ENCODE measurements around the gene LGMN. TPM values are rescaled to one million over a fixed set of nuclear protein-coding genes. Genes with fewer than 3 reads are reported as not detected.
A peak's percentile ranks its signal among the peaks of the same experiment; 100 is the strongest.

Gene LGMN
- total RNA-seq, 2 experiments from 2014 or later = 0.63 to 1.2 TPM

GRCh38 chr14:92694807-92695206, 53.6 kb downstream of the LGMN start:
- Mint-ChIP-seq H3K4me3 (no peak overlapping the region), H3K27ac (no peak overlapping the region), H3K9me3 (ENCODE audit: low read depth) (no peaks in the 10 kb centered on the region), H3K27me3 (peaks cover 12% of the 10 kb centered on the region), H3K4me1 (peaks cover 10% of the 10 kb centered on the region), H3K36me3 (no peaks in the 10 kb centered on the region)
- DNase-seq (no peak), ATAC-seq (no peak)
- CTCF ChIA-PET = no interaction called here

DNA sequence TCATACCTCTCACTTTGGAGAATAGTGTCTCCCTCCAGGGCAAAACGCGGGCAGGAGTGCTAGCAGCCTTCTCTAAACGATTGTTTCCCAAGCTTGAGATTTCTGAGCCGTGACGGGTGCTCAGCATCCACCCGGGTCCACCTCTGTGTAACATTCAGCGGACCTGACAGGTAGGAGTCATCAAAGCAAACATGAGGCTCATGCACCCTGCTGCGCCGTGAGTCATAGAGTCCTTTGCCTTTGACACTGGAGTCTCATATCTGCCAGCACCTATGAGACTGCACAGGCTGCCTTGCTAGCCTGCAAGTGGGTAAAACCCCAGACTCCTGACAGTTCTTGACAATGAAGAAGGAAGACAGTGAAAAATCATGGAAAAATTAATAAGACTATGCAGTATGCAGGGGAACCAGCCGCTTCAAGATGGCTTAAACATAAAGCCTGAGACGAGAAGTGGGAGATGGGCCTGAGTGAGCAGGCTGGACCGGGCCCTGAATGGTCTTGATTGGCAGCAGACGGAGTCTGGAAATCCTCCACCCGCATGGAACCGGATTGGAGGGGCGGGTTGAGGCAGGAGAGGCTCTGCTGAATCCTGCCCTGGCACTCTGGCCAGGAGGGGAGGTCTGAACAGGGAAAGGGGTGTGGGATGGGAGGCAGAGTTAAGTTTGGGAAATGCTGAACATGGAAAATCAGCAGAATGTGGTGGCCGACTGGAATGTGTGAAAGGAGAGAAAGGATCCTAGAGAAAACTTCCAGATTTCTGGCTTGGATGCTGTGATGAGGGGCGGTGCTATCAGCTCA, 54.2 kb downstream of the LGMN start:
- DNase-seq (no peak), ATAC-seq (no peak)
- H3K4me1 Mint-ChIP-seq = peaks cover 10% of the 10 kb centered on the region
- H3K9me3 Mint-ChIP-seq (ENCODE audit: low read depth) = no peaks in the 10 kb centered on the region
- no peak overlapping the region for H3K27ac Mint-ChIP-seq
- CTCF ChIA-PET = interaction anchor here (1.5 kb wide), 1 partner anchor 13 kb away, joined by 4 read pairs; no protein-coding TSS in a partner anchor
- no peak overlapping the region for H3K4me3 Mint-ChIP-seq
- peaks cover 12% of the 10 kb centered on the region for H3K27me3 Mint-ChIP-seq
- no peaks in the 10 kb centered on the region for H3K36me3 Mint-ChIP-seq

GRCh38 chr14:92692822-92693226, 55.6 kb downstream of the LGMN start:
- H3K4me3 Mint-ChIP-seq = no peak overlapping the region
- peaks cover 10% of the 10 kb centered on the region for H3K4me1 Mint-ChIP-seq
- DNase-seq (no peak), ATAC-seq (no peak)
- H3K27ac Mint-ChIP-seq = no peak overlapping the region
- no peaks in the 10 kb centered on the region for H3K9me3 Mint-ChIP-seq (ENCODE audit: low read depth)
- peaks cover 2% of the 10 kb centered on the region for H3K36me3 Mint-ChIP-seq
- H3K27me3 Mint-ChIP-seq = peaks cover 12% of the 10 kb centered on the region
- CTCF ChIA-PET = interaction anchor here (1.5 kb wide), 1 partner anchor 11 kb away, joined by 4 read pairs; no protein-coding TSS in a partner anchor

DNA sequence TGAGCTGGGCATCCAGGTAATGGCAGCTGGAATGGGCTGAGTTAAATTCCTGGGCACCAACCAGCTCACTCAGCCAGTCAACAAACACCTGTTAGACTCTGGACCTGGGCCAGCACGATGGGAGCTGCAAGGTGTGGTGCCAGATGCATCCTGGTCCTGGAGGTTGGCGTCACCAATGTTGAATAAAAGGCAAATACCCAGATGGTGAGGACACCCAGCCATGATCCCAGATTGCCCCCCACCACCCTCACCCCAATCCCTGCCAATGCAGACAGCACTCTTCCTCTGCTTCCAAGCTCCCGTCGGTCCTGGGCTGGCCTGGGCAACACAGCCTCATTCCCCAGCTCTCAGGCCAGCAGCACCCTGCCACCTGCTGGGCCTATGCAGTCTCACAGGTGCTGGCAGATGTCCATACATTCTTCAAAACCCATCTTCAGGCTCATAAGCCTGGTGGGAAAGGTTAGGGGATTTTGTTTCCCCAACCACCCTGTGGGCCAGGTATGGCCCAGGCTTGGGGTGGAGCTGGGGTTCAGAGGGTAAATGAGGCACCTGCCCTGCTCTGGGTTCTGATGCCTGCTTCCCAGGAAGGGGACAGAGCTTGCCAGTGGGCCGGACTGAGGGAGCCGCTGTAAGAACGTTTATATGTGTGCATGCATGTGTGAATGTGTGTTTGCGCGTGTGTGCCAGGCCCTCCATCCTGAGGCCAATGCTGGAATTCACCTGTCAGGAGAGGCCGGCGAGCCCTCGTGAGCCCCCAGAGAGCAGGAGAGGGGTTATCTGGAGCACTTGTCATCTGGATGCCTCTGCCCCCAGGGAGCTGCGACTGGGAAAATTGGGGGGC, 58.0 kb downstream of the LGMN start:
- no peaks in the 10 kb centered on the region for H3K9me3 Mint-ChIP-seq (ENCODE audit: low read depth)

GRCh38 chr14:92688434-92689375, 59.7 kb downstream of the LGMN start:
- peaks cover 9% of the 10 kb centered on the region for H3K36me3 Mint-ChIP-seq
- CTCF ChIA-PET = interaction anchor here (0.6 to 0.7 kb wide), 2 partner anchors 96 to 708 kb away, joined by 3 read pairs; no protein-coding TSS in a partner anchor

More for the DNA sequence above, 58.0 kb downstream of the LGMN start:
- no peak overlapping the region for H3K4me3 Mint-ChIP-seq
- H3K27me3 Mint-ChIP-seq = no peaks in the 10 kb centered on the region
- H3K27ac Mint-ChIP-seq = peak overlapping the region; percentile 2
- CTCF ChIA-PET = interaction anchor here (0.6 to 1.5 kb wide), 6 partner anchors 9 to 569 kb away, joined by 3 to 7 read pairs (median 4); partner anchors contain the start of genes CPSF2 and NDUFB1
- ATAC-seq (no peak), DNase-seq (no peak)
- H3K4me1 Mint-ChIP-seq = peaks cover 10% of the 10 kb centered on the region
- H3K36me3 Mint-ChIP-seq = peaks cover 9% of the 10 kb centered on the region

GRCh38 chr14:92687681-92688433, 60.6 kb downstream of the LGMN start:
- Mint-ChIP-seq H3K4me3 (no peak overlapping the region), H3K27me3 (no peaks in the 10 kb centered on the region), H3K4me1 (peaks cover 5% of the 10 kb centered on the region), H3K9me3 (ENCODE audit: low read depth) (no peaks in the 10 kb centered on the region), H3K36me3 (peaks cover 9% of the 10 kb centered on the region), H3K27ac (no peak overlapping the region)
- CTCF ChIA-PET = no interaction called here
- DNase-seq (no peak), ATAC-seq (no peak)

More at GRCh38 chr14:92688434-92689375, 59.7 kb downstream of the LGMN start:
- Mint-ChIP-seq H3K4me1 (peaks cover 10% of the 10 kb centered on the region), H3K9me3 (ENCODE audit: low read depth) (no peaks in the 10 kb centered on the region), H3K27ac (no peak overlapping the region), H3K4me3 (no peak overlapping the region), H3K27me3 (no peaks in the 10 kb centered on the region)
- no peak for ATAC-seq
- no peak for DNase-seq

DNA sequence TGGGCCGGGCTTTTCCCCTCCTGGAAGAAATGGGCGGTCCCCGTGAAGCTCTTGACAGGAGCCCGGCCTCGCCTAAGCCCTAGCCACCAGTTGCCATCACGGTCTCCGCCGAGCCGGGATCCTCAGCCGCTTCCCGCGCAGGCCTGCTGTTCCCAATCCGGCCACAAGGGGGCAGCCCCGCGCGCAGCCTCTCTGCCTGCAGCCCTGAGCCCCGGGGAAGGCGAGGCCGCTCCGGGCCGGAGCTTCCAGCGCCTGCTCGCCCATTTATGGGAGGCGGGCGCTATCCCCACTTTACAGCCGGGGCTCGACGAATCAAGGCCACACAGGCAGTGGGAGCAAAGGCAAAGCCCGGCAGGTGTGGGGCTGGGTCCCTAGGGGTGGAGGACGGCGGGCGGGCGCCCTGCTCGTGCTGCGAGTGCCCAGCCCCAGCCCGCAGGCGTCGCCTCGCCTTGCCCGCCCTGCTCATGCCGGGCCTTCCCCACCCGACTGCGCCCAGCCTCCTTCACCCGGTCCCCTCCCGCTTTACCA, 61.5 kb downstream of the LGMN start:
- H3K27me3 Mint-ChIP-seq = no peaks in the 10 kb centered on the region
- CTCF ChIA-PET = interaction anchor here (1.2 kb wide), 1 partner anchor 10 kb away, joined by 5 read pairs; no protein-coding TSS in a partner anchor
- ATAC-seq (no peak), DNase-seq (no peak)
- no peaks in the 10 kb centered on the region for H3K9me3 Mint-ChIP-seq (ENCODE audit: low read depth)
- peaks cover 9% of the 10 kb centered on the region for H3K36me3 Mint-ChIP-seq
- no peak overlapping the region for H3K27ac Mint-ChIP-seq
- no peak overlapping the region for H3K4me3 Mint-ChIP-seq
- no peaks in the 10 kb centered on the region for H3K4me1 Mint-ChIP-seq

GRCh38 chr14:92686411-92686899, 62.0 kb downstream of the LGMN start:
- no peak for DNase-seq
- ATAC-seq = no peak
- Mint-ChIP-seq H3K27ac (no peak overlapping the region), H3K27me3 (no peaks in the 10 kb centered on the region), H3K9me3 (ENCODE audit: low read depth) (no peaks in the 10 kb centered on the region), H3K36me3 (peaks cover 10% of the 10 kb centered on the region), H3K4me1 (peaks cover 2% of the 10 kb centered on the region), H3K4me3 (no peak overlapping the region)
- CTCF ChIA-PET = interaction anchor here (1.2 kb wide), 1 partner anchor 9 kb away, joined by 5 read pairs; no protein-coding TSS in a partner anchor

DNA sequence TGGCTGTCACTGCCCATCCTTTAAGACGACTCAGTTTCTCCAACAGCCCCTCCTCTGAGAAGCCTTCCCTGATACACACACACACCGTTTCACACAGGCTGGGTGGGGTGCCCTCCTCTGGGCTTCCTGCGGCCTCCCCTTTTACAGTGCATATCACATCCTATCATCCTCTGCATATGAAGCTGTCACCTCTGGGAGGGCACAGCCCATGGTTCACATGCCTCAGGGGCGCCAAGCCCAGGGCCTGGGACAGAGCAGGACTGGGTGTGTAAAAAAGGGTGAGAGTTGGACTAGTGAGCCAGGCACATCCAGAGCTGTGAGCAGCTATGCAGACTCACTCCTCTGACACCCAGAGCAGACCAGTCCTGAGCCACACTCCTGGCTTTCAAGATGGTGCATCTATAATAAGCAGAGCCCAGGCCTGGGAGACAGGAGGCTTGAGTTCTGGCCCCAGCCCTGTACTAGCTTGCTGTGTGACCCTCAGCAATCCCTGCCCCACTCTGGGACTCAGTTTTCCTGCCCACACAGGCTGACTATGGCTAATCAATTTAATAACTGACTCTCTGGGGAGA, 62.6 kb downstream of the LGMN start:
- Mint-ChIP-seq H3K27me3 (no peaks in the 10 kb centered on the region), H3K27ac (no peak overlapping the region), H3K4me1 (peaks cover 7% of the 10 kb centered on the region), H3K4me3 (no peak overlapping the region), H3K9me3 (ENCODE audit: low read depth) (no peaks in the 10 kb centered on the region), H3K36me3 (peaks cover 15% of the 10 kb centered on the region)
- DNase-seq = no peak
- CTCF ChIA-PET = interaction anchor here (1.2 kb wide), 1 partner anchor 9 kb away, joined by 5 read pairs; no protein-coding TSS in a partner anchor
- ATAC-seq = no peak

- H3K9me3 Mint-ChIP-seq (ENCODE audit: low read depth) = no peaks in the 10 kb centered on the region
- CTCF ChIA-PET = no interaction called here
- peaks cover 12% of the 10 kb centered on the region for H3K4me1 Mint-ChIP-seq
- no peak overlapping the region for H3K27ac Mint-ChIP-seq
- H3K27me3 Mint-ChIP-seq = no peaks in the 10 kb centered on the region
- no peak overlapping the region for H3K4me3 Mint-ChIP-seq
- DNase-seq = no peak
- ATAC-seq = no peak
- H3K36me3 Mint-ChIP-seq = peaks cover 21% of the 10 kb centered on the region
These were observed 63.4 kb downstream of the LGMN start for GRCh38 chr14:92684801-92685560.

DNA sequence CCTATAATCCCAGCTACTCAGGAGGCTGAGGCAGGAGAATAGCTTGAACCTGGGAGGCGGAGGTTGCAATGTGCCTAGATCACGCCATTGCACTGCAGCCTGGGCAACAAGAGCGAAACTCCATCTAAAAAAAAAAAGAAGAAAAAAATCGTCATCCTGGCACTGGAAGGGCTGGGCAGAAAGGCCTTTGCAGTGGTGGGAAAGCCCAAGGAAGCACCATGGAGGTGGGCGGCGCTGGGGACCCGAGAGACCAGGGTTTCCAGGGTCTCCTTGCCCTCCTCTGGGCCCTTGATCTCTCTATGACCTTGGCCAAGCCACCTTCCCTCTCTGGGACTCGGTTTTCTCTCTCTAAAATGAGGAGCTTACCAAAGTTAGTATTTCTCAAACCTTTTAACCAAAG, 65.4 kb downstream of the LGMN start:
- CTCF ChIA-PET = interaction anchor here (0.8 to 1.3 kb wide), 2 partner anchors 136 to 166 kb away, joined by 3 to 5 read pairs; no protein-coding TSS in a partner anchor
- Mint-ChIP-seq H3K9me3 (ENCODE audit: low read depth) (no peaks in the 10 kb centered on the region), H3K27me3 (no peaks in the 10 kb centered on the region), H3K36me3 (peaks cover 36% of the 10 kb centered on the region), H3K27ac (no peak overlapping the region), H3K4me1 (peaks cover 16% of the 10 kb centered on the region), H3K4me3 (no peak overlapping the region)
- DNase-seq = no peak
- no peak for ATAC-seq
